GM21528 (cell line): ENCODE results near the gene HOMER2.
"Not testable (repeated sequence)": the region's sequence is repeated elsewhere in the genome, so short reads cannot be mapped to it uniquely, and the experiment has no call there.

Experiments used
- ATAC-seq: cut with Tn5 transposase; IDR thresholded peaks from one replicate; pipeline ENCODE4 v1.9.1; 2021; ENCODE audit warnings: mild to moderate bottlenecking, moderate library complexity; ENCODE audit not compliant: unreplicated experiment, low FRiP score

HOMER2 gene

DNA sequence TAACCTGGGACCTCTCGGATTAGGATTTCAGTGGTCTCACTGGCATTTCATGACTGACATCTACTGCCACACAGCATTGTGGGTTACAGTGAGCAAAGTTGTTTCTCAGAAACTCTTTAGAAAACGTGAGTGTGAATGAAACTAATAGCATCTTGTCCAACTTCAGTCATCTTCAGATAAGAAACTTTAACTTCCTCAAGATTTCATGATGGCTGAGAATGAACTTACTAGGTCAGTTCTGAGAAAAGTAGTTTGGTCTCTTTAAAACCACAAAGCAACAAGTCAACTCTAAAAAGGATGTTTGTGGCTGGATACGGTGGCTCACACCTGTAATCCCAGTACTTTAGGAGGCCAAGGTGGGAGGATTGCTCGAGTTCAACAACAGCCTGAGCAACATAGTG lies 14.2 kb upstream of the HOMER2 start:
- peak; percentile 82 for ATAC-seq

DNA sequence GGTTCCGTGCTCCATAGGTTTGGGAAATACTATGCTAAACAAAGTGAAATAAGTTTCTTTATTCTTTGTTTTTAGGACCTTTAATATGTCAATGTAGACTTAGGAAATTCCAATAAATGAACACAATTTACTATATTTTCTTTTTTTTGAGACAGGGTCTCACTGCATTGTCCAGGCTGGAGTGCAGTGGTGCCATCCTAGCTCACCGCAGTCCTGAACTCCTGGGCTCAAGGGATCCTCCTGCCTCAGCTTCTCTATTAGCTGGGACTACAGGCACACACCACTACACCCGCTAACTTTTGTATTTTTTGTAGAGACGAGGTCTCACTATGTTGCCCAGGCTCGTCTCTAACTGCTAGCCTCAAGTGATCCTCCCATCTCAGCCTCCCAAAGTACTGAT lies 12.4 kb upstream of the HOMER2 start:
- ATAC-seq, result no peak

DNA sequence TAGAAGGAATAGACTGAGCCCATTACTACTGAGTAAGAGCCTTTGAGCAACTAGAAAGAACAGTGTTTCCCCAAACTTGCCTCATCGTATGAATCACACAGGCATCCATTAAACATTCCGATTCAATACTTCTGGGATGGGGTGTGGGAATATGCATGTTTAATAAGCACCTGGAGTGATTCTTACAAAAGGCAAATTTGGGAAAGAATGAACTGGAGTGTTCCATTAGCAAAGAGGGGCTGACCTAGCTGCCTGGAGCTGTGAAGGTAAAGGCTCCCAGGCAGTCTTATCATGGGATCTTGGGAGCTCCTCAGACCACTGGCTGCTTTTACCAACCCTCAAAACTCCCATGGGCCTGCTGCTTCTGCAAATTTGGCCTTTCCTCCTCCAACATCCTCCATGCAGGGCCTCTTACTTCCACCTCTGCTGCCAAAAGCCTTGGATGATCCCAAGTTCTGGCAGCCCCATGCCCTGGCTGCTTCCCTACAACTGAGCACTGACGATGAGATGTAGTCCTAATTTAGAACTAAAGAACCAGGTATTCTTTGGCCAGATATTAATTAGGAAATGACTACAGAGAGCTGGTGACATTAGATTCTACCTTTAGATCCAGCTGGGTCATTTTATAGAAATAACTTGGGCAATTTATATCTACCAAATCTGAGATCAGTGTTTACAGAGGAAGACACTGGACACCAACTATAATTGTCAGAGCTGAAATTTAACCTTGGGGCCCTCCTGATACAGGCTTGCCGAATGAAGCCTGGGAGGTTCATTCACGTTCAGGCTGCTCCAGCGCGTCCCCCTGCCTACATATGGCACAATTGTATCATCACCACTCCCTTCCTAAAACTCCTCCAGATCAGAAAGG lies 11.2 kb upstream of the HOMER2 start:
- no peak for ATAC-seq

DNA sequence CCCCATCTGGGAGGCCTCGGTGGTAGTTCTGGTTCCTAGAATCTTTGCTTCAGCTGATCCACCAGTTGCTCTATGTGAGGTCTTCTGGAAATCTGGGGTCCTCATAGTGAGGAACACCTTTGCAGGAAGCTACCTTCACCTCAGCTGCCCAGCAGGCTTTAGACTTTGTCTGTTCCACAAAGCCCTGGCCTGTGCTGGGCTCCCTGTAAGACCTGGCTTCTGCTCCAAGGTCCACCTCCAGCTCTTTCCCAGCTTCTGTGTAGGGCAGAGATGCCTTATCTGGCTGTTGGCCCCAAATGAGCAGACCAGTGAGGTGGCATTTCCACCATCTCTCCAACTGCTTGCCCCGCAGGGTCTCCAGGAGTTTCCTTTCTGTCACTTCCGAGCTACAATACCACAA lies 8.2 kb upstream of the HOMER2 start:
- ATAC-seq, result no peak

DNA sequence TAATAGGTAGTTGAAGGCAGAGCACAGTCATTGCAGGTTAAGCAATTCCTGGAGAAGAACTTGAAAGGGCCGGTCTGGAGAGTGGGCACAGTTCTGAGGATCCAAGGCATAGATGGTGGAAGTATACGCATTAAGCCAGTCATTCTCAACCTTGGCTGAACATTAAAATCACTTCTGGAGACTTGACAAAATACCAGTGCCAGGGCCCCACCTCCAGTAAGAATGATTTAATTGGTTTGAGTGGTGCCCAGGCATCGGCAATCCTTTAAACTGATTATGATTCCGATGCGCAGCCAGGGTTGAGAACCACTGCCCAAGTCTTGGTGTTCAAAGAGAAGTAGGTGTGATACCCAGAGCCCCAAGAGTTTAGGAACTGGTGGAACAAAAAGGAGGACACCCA lies 6.9 kb upstream of the HOMER2 start:
- no peak for ATAC-seq

DNA sequence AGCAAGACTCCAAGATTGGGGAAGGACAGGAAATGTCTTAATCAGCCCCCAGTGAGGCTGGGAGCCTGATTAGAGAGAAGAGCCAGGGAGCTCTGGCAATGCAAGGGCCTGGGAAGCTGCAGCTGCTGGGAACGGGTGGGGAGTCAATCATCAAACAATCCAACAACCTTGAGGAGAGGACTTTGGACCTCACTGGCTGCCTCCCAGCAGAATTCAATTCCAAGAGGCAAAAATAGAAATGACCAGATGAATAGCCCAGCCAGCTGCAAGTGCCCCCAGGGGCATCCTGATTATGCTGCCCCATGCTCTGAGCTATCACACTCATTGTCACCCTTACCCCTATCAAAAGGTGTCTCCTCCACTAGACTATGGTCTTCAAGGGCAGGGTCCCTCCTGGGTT lies 6.1 kb upstream of the HOMER2 start:
- ATAC-seq, result no peak

DNA sequence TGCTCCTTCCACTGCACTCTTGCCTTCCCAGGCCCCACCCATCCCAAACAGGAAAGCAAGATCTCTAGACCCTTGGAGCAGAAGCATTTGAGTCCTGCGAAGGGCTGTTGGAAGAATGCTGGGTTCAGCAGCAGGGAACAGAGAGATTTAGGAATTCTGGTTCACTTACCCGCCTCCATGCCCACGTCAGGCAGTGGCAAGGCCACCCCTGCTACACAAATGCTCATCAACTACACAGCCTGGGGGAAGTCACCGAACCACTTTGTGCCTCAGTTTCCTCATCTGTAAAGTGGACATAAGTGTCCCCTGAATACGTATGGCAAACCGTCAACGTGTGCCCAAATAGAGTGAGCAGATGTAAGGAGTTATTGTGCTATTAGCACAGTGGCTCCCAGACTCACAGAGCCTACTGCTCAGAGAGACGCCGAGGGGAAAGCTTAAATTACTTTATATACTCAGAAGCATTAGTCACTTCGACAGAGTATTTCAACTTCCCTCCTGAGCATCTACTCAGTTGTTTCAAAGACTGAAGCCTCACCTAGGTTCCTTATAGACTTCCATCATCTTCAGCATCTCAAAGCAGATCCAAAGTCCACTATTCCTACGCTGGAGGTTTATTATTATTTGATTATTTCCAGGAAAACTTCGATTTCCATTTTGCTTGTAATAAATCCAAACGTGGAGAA lies 905 bp downstream of the HOMER2 start:
- ATAC-seq, result no peak

DNA sequence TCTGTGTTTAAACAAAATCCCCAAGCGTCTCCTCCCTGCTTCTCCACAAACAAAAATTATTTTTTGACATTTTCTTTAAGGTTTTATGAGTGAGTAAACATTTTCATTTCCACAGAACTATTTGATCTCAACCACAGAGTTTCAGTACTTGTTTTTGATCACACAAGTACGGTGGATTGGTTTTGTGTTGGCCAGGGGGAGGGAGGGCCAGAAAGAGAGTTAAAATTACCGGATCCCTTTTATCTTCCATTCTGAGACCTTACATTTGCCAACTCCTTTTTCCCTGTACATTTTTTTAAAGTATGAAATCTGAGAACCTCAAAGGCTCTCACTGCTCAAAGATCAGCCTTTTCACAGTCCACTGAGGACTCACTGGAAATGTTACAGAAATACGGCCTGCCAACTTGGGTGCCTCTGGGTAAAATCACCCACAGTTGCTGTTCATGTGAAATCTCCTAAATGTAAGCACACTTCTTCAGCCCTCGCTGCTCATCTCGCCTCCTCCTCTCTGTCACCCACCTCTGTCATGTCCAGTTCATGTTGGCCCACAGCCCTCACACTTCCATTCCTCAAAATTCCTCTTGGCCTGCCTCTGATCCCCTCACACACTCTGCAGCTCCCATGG lies 1.7 kb downstream of the HOMER2 start:
- ATAC-seq, result peak; percentile 57

DNA sequence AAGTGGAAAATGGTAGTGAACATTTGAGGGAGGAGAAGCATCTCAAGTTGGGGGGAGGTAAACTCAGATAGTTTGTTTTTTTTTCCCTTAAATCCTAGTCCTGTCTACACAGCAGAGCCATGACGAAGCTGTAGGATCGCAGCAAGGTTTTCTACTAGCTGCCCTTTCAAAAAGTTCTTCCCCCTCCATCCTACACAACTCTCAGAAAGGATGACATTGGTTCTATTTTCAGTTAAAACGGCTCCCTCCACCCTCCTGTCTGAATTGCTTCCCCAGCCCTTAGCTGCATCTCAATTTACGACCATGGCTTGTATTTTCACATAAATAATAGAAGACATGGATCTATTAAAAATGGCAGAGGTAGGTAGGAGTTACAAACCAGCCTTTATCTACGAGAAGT lies 2.2 kb downstream of the HOMER2 start:
- no peak for ATAC-seq

DNA sequence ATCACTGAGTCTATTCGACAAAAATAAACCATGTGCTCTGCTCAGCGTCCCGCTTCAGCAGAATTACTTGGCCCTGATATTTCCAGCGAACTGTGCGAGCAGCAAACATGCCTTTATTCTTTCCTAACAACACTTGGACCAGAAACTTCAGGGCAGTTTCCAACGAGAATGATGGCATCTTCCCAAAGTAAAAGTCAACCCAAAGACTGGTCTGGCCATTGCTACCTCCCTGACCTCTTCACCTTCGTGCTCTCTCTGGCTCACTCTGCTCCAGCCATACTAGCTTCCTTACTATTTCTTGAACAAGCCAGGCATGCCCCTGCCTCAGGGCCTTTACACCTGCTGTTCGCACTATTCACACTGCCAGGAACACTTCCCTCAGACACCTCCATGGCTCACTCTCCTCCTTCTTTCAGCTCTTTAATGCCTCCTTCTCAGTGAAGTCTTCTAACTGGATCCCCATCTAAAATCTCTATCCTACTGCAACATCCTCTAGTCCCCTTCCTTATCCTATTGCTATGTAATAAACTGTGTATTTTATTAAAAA lies 6.3 kb downstream of the HOMER2 start:
- ATAC-seq, result no peak

DNA sequence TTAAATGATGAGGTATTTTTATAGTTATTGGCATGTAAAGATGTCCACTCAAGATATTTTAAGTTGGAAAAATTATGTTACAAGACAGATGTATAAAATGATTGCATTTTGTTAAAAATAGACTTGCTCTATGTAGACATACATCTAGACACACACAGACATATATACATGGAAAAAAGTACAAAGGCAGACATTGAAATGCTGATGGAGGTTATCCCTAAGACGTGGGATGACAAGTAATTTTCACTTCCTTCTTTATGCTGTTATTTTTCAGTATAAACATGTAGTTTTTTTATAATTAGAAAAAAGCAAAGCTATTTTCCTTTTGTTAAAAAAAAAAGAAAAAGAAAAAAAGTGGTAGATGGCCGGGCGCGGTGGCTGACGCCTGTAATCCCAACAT lies 7.2 kb downstream of the HOMER2 start:
- ATAC-seq, result no peak

DNA sequence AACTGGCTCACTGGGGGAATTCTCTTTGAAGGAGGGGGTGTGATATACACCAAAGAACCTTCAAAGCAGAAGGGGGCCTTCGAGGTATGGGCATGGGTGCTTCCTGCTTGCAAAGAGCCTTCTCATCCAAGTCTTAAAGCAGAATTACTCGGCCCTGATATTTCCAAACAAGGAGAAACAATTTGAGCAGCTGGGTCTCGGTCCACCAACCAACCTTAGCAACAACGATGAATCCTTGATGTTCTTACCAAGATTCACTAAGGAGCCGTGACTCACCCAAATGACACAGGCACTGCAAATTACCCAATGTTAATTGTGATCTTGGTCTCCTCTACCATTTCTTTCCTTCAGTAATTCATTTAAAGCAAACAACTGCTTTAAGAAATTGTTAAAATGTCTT lies 7.7 kb downstream of the HOMER2 start:
- no peak for ATAC-seq

DNA sequence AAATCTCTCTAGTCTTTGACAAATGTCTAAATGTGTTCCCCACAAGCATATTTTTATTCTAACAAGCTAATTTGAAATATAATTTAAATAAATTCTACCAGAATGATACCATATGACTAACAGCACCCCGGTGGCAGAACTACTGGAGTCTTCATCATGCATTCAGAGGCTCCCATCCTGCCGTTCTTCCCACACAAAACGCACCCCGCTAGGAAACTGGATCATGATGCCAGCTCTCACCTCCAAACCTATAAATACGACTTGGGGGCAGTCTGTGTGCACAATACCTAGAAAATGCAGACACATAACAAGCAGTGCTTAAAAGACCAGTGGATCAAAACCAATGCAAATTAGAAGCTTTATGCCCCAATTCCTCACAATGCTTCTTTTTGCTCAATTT lies 8.5 kb downstream of the HOMER2 start:
- no peak for ATAC-seq

DNA sequence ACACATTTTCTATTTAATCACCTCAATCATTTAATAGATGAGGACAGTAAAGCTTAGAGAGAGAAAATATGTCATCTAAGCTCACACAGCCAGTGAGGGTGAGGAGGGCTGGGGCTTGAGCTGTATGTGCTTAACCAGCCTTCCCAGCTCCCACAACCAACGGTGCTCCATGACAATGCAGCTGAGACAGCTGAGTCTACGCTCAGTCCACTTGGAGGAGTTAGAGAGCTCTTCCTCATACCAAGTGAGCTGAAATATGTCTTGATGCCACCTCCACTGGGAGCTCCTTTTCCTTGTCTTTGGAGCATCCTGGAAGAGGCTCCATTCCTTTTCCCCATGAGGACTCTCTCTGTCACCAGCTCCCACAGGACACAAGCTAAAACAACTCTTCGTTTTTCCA lies 9.3 kb downstream of the HOMER2 start:
- no peak for ATAC-seq

DNA sequence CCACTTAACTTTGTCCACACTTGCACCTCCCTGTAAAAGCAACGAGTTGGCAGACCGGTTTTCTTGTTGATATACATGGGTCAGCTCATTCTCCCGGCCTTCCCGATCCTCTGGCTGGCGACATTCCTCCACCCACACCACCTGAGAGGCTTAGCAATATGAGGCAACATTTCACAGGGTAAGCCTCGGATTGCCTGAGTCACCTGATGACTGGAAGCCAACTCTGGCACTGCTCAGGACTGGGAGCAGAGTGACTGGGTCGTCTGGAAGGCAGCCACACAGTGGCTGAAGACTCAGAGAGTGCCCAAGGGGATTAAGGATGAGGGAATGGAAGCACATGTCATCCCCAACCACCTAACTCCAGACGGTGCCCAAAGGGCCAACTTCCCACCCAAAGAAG lies 9.8 kb downstream of the HOMER2 start:
- ATAC-seq, result no peak

DNA sequence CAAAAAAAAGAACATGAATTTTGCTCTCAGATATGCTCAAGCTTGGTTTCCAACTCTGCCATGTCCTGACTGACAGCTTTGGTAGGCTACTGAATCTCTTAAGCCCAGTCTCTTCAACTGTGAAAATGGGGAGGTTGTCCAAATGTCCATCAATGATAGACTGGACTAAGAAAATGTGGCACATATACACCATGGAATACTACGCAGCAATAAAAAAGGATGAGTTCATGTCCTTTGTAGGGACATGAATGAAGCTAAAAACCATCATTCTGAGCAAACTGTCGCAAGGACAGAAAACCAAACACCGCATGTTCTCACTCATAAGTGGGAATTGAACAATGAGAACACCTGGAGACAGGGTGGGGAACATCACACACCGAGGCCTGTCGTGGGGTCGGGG lies 12.8 kb downstream of the HOMER2 start:
- not testable (repeated sequence) for ATAC-seq

DNA sequence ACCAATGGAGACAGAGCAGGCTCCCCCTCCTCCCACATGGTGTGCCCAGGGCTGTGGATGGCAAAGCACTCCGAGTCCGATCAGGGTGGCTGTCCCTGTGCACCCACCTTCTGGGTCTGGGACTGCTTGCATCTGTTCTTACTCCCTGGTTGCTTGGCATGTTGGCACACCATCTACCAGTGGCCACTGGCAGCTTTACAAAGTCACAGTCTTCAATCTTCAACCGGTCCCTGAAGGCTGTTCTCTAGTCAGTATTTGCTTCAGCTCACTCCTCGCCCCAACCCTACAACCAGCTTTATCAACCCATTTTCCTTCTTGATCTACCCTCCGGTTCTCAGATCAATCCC lies 14.8 kb downstream of the HOMER2 start:
- no peak for ATAC-seq

DNA sequence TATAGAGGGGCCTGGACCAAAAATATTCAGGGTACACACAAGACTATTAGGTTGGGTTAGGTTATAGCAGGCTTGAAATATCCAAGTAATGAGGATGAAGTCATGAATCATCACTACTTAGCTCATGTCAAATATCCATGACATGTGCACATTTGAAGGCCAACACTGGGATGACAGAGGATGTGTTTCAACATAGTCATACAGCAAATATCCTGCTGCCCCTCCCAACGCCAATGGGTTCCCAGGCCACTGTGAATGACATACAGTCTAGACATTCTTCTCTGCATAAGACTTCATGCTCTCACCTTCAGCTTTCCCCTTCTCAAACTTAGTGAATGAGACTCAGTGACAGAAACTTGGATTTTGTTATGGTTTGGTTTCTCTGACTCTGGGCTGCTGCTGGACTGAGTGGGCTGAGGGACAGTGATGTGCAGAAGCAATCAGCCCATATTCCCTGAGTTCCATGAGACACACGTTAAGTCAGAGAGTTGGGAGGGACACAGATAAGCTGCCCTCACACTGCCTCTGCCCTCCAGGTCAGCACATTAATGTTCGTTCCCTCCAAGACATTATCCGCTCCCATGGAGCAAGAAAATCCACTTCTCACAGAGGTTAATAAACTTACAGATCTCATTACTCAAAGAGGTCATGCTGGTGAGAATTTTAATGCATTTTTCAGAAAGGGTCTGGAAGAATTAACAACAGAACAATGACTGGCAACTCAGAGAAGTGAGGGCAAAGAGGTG lies 15.4 kb downstream of the HOMER2 start:
- ATAC-seq, result no peak

DNA sequence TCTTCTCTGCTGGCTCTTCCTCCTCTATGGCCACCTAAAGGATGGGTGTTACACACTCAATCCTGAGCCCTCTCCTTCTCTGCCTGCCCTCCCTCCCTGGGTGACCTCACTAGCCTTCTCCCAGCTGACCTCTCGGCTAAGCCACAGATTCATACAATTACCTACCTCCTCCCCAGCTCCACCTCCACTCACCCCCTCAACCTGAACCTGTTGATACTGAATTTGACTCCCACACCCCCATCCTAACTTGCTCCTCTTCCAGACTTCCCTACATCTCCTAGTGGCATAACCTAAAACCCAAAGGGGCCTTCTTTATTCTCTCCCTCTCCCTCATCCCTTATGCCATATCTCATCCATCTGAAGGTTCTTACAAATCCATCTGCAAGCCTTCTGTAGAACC lies 17.1 kb downstream of the HOMER2 start:
- no peak for ATAC-seq

DNA sequence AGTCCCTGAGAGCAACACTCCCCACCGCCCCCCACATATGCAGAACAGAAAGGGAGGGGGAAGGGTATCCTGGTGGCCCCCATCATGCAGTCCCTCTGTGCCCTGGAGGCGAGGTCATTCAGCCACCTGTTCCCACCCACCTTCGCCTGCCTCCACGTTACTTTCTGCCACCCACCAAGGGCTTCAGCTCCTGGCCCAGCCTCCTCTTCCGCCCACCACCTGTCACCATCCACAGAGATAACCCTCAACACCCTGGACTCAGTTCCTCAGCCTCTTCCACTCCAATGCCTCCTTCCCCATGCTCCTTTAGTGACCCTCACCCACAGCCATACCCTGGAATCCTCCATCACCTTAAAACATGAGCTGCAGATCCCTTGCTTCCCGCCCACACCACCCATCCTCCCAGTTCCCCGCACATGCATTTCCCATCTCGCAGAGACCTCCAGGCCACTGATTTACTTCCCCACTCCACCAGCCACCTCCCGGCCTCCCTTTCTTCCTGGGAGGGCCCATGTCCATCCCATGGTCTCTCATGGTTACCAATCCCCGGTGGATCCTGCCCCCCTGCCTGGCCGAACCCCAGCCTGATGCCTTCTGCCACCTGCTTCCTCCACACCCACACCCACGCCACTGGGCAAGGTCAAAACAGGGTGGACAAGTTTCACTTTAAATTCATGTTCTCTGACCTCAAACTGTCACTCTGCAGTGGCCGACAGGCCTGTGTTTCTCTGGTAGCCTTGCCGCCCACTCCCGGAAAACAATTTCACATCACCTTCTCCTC lies 18.2 kb downstream of the HOMER2 start:
- ATAC-seq, result no peak
